Right lobe of liver (tissue), 4 donors: ENCODE data around the gene CTSC.

Experiments
- CTCF ChIP-seq, 4 donors: fragments of 200-600 bp in 3 of 4; fragments of 450-650 bp in 1 of 4; IDR thresholded peaks; one replicate each; pipeline versions ENCODE4 v1.5.1 to v1.8.0; 2016 to 2022; ENCODE audit warnings: antibody characterized with exemption in 4 of 4, mild to moderate bottlenecking in 2 of 4
- POLR2A ChIP-seq: fragments of 450-650 bp; IDR thresholded peaks from one replicate; pipeline ENCODE4 v1.6.1; 2017; ENCODE audit warnings: antibody characterized with exemption, mild to moderate bottlenecking
- donor health status: DM: no; HTN: no; CAD: no.
- donor health status: DM: no; HTN: no; CAD: no.
- donor health status: DM: no; HTN: yes; CAD: no.

DNA sequence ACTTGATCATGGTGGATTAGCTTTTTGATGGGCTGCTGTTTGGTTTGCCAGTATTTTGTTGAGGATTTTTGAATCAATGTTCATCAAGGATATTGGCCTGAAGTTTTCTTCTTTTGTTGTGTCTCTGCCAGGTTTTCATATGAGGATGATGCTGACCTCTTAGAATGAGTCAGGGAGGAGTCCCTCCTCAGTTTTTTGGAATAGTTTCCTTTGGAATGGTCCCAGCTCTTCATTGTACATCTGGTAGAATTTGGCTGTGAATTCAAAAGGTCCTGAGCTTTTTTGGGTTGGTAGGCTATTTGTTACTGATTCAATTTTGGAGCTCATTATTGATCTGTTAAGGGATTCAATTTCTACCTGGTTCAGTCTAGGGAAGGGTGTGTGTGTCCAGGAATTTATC is 78.1 kb downstream of the CTSC start:
- TF ChIP-seq CTCF (IDR thresholded peaks at IDR 0.05) (no peak), POLR2A (no peak)
